NCI-H2107 treated with DMSO at 0.1 percent for 48 hours (cell line): Measurements from ENCODE around the gene SPTLC1.
"Not testable (repeated sequence)": the region's sequence is repeated elsewhere in the genome, so short reads cannot be mapped to it uniquely, and the experiment has no call there.

ENCODE experiments used
- DNase-seq: peaks from one replicate; lab custom pipeline; 2025; ENCODE audit not compliant: unreplicated experiment; lab: John Stamatoyannopoulos, UW

The SPTLC1 gene

DNA sequence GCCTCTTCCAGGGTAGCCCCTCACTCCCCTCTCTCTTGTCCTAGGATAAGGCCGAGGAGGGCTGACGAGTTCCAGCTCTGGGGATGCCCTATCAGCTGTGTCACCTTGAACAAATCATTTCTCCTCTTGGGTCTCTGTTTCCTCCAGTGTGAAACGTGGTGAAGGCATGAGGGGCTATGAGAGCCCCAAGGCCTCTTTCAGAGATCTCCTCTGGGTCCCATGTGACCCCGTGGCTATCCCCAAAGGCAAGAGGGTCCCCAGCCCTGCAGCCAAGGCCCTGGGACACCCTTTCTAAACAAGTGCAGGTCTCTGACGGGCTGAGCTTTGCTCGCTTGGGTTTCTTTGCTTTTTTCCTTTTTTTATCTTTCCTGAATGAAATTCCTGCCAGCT, 25.5 kb upstream of the SPTLC1 start:
- no peak for DNase-seq

DNA sequence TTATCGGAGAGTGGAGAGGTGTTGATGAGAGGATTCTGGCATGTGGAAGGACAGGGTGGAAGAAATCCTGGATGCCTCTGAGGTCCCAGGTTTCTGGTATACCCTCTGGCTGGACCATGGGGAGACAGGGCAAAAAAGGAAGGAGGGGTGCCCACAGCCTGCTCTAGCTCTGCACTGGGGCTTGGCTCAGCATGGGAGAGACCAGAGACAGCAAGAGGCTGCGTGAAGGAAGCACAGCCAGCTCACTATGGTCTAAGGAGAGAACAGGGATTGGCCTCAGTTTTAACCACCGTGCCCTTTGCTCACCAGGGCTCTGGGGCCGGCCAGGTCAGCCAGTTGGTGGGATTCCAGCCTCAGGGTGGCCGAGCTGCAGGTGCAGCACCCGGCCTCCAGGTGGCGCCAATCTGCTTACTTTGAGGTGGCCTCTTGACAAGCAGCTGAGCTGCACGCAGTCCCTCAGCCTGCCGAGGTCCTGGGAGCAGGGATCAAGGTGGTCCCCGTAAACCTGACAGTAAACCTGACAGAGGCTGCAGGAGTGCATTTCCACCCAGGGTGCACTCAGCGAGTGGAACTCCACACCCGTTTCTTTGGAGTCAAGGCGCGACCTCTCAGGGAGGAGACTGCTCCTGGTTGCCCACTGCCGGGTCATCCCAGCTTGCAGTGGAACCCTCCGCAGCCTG, 25.0 kb upstream of the SPTLC1 start:
- DNase-seq = peak; percentile 13

DNA sequence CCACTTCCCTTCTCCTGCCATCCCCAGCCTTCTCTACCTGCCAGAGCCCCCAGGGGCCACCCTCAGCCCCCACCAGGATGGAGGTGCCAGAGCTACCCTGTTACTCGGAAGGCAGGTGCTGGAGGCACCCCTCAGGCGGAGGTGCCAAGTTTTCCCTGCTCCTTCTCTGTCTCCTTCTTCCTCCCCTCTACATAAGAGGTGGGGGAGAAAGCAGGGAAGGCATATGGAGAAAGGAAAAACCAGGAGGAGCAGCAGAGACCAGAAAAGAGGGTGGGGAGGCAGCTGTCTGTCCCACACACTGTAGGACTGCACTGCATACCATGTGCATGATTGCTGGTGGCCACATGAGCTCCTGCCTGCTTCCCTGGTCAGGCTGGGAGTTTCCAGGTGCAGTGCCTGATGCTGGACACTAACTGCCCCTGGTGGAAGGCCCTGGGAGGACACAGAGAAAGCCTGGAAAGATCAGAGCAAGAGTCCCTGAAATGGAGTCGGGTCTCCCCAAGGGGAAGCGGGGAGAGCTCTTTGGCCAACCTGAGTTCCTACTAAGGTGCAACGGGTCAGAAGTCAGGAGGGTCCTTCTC, 23.8 kb upstream of the SPTLC1 start:
- DNase-seq = not testable (repeated sequence)

DNA sequence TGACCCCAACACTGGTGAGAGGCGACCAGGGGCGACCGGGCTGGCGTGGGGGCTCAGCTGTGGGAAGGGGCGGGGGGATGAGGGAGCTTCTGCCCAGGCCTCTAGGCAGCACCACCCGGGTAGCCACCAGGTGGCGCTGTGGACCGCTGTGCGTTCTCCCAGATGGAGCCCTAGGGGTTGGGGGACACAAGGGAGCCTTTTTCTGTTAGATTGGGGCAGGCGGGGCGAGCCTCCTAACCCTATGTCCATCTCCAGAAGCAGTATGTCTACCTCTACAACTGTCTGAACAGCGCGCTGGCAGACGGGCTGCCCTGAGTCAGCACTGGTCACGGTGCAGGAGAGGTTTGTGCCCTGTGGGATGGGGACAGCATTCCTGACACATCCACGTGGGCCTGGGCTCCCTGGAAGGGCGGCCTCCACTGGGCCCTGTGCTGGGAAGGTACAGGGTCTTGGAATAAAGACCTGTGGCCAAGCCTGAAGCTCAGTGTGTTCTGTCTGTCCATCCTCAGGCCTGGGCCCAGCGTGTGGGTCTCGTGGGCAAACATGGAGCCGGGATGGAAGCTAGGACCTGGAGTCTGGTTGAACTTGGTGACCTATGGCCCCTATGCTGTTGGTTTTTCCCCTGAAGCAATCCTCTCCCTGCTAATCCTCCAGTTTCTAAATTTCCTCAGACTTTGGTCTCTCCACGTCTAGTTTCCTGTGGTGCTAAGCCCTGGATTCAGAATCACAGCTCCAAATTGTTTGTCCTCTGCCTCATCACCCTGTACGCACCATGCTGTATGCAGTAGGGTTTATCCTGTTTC, 23.1 kb upstream of the SPTLC1 start:
- no peak for DNase-seq

DNA sequence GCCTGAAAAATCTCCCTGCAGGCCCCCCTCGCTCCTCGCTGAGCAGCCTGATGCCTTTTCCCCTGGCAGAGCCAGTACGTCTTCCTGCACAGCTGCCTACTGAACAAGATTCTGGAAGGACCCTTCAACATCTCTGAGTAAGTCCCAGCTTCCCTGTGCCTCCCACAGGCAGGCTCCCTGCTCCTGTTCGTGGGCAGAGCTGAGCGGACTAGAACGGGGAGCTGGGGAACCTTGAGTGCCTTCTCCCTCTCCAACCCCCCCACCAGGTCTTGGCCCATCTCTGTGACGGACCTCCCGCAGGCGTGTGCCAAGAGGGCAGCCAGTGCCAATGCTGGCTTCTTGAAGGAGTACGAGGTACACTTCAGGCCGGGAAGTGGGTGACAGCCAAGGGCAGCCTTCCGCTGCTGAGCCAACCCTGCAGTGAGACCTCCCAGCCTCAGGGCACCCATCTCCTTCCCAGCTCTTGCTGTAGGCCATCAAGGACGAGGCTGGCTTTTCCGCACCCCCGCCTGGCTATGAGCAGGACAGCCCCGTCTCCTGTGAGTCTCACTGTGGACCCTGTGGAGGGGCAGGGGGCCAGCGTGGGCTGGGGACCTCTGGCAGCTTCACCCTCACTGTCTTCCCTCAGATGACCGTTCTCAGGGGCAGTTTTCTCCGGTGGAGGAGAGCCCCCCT, 21.1 kb upstream of the SPTLC1 start:
- no peak for DNase-seq

DNA sequence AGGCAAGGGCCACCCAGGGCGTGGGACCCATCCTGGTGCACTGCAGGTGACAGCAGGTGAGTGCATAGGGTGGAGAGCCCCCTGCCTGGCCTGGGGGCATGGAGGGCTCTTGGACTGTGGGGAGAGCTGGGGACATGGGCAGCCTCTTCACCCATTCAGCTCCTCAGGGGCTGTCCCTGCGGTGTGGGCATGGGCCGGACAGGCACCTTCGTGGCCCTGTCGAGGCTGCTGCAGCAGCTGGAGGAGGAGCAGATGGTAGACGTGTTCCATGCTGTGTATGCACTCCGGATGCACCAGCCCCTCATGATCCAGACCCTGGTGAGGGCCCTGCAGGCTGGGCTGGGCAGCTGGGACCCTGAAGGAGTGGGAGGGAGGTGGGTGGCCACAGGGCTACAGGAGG, 20.4 kb upstream of the SPTLC1 start:
- DNase-seq = no peak

DNA sequence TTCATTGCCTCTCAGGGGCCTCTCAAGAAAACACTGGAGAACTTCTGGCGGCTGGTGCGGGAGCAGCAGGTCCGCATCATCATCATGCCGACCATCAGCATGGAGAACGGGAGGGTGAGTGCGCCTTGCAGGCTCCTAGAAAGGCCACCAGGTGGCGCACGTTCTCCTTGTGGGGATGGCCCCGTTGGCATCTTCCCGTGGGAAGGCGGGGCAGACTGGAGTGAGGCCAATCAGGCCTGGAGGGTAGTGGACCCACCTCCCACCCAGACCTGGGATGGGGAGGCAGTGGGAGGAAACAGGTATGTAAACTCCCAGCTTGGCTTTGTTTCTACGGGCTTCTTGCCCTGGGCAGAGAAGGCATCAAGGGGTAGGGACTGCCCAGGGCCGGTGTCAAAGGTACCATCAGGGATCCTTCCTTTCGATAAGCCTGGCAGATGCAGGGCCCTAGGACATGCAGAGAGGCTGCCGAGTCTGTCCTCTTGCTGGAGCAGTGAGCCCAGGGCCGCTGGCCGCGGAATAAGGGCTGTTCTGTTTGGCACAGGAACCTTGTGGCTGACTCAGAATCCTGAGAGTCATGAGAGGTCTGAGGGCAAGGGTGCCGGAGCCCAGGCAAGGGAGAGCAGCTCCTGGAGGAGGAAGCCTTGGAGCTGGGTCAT, 18.9 kb upstream of the SPTLC1 start:
- DNase-seq = peak; percentile 38

DNA sequence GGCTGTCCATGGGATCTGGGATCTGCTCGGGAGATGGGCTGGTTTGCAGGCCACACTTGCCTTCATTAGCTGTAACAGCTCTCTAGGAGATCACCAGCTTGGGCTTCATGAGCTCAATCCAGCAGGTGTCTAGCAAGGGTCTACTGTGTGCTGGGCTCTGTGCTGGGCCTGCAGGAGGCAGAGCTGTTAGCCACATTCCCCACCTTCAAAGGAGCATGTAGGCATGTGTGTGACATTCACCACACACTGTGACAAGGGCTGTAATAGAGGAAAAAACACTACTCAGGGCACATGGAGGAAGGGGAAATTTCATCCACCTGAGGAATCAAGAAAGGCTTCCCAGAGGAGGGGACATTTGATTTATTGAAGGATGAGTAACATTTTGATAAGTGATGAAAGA, 17.7 kb upstream of the SPTLC1 start:
- not testable (repeated sequence) for DNase-seq

DNA sequence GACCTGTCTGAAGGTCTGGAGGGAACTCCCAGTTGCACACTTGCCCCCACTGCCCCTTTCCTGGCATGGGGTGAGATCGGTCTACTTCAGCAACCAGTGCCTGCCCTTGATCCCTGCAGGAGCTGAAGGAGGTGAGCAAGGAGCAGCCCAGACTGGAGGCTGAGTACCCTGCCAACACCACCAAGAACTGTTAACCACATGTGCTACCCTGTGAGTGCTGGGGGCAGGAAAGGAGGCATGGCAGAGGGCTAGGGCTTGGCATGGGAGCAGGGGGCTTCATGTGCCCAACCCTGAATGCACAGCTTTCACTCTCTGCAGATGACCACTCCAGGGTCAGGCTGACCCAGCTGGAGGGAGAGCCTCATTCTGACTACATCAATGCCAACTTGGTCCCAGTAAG, 17.3 kb upstream of the SPTLC1 start:
- DNase-seq = no peak

DNA sequence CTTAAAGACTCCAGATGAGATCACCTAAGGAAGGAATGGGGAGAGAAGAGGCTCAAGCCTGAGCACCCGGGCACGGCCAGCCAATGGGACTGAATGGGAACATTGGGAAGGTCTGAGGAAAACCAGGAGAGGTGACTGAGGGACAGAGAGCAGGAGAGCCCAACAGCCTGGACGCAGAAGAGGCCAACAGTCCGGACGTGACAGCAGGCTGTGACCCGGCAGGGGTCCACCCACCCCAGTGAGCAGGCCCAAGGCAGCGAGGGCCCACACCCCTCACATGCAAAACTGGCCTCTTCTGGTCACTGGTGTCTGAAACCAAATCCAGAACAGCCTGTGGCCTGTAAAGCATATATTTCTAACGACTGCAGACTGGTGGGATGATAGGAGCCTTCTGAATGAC, 7.6 kb upstream of the SPTLC1 start:
- no peak for DNase-seq

DNA sequence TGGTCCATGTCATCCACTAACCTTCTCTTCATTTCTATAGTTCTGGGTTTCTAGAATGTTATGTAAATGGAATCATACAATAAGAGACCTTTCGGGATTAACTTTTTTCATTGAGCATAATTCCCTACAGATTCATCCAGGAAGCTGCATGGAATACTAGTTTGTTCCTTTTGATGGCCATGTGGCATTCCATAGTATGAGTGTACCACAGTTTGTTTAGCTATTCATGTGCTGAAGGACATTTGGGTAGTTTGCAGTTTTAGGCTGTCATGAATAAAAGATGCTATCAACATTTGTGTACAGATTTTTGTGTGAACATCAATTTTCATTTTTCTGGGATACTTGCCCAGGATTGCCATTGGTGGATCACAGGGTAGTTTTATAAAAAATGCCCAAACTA, 6.8 kb upstream of the SPTLC1 start:
- DNase-seq = no peak

DNA sequence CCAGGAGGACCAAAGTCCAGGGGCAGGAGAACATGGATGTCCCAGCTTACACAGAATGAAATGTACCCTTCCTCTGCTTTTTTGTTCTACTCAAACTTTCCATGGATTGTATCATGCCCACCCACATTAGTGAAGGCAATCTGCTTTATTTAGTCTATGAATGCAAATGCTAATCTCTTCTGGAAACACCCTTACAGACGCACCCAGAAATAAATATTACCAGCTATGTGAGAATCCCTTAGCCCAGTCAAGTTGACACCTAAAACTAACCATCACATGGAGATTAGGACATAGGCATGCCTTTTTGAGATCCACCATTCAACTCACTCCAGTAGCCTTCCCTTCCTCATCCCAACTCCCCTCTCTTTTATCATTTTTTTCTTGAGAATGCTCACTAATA, 6.1 kb upstream of the SPTLC1 start:
- no peak for DNase-seq

DNA sequence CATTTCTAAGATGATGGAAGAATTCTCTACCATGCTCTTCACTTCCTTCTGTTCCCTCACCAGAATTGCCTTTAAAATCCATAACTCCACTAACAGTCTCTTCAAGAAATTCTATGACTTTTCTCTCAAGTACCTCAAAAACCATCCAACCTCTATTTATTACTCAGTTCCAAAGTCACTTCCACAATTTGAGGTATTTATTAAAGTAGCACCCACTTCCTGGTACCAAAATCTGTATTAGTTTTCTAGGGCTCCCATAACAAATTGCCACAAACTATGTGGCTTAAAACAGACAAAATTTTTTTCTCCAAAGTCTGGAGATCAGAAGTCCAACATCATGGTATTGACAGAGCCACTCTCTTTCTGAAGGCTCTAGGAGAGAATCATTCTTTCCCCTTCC, 4.9 kb upstream of the SPTLC1 start:
- DNase-seq = no peak

DNA sequence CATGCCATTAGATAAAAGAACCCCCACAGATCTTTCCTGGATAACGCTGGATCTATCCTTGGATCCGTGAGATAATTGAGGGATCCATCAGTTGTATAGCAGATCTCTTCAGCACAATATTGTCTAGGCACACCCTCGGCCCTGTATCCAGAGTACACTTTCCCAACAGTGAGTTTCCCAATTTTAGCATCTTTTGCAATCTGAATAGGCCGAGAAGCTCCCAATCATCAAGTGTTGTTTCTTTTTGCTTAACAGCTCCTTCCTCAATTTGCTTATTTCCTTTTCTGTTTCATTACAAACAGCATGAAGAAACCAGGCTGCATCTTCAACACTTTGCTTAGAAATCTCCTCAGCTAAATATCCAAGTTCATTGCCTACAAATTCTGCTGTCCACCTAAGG, 4.4 kb upstream of the SPTLC1 start:
- no peak for DNase-seq

DNA sequence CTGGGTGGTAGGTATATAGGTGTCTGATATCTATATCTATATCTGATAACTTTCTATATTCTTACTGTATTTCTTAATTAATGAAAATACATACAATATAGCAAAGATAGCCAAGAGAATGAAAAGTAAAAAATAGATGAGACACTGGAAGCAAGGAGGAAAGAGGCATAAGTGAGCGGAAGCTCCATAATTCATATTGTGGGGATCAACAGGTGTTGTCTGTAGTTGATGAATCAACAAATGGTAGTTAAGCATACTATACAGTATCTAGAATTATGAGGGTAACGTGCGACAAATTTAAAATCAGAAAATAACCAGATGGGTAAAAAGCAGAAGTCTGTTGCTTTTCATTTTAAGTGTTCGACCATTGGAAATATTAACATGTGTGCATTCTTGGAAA, 7.1 kb downstream of the SPTLC1 start:
- no peak for DNase-seq

DNA sequence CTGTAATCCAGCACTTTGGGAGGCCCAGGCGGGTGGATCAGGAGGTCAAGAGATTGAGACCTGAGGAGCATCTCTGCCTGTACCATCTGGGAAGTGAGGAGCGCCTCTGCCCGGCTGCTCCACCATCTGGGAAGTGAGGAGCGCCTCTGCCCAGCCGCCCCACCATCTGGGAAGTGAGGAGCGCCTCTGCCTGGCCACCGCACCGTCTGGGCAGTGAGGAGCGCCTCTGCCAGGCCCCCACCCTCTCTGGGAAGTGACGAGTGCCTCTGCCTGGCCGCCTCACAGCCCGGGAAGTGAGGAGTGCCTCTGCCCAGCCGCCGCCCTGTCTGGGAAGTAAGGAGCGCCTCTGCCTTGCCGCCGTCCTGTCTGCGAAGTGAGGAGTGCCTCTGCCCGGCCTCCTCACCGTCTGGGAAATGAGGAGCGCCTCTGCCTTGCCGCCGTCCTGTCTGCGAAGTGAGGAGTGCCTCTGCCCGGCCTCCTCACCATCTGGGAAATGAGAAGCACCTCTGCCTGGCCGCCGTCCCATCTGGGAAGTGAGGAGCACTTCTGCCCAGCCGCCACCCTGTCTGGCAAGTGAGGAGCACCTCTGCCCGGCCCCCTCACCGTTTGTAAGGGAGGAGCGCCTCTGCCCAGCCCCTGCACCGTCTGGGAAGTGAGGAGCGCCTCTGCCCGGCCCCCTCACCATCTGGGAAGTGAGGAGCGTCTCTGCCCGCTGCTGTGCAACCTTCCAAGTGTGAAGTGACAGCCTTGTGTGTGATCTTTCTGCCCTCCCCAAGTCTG, 9.6 kb downstream of the SPTLC1 start:
- not testable (repeated sequence) for DNase-seq

DNA sequence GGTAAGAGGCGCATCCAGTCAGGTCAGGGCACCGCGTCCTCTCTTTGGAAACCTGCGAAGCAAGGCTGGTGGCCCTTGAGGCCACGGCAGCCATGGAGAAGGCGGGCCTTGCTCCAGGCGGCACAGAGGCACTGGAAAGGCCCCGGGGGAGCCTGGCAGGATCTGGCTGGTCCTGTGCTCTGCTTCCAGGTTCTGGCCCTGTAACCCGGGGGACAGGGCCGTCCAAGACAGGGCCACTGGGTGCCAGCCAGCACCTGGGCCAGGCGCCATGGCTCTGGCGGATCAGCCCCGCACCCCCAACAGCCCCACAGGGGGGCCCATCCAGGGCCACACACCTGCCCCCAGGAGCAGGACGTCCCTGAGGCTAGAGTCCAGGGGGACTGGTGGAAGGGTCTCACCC, 11.6 kb downstream of the SPTLC1 start:
- DNase-seq = not testable (repeated sequence)

DNA sequence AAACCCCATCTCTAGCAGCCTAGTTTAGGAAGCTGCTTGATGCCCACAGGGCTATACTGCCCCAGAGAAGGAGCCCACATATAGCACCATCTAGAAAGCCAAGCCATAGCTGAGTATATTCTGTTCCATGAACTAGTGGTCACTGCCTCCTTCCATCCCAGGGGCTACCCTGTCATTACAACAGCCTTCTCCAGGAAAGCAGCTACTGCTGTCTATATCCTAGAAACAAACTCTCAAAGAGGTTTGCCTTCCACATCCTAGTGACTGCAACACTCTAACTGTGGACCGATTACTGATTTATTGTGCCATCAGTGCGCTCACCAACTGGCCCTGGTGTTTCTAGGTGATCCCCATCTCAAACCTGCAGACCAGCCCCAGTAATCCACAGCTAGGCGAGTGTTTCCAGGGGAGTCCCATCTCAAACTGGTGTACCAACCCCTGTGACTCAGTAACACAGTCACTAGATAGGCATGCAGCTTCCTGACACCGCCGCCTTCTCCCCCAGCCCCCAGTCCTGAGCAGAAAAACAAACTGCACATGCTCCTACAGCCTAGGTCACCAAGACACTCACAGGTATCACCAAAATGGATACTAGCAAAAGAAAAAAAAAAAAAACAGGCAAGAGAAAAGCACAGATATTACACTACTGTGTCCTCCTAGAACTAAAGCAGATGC, 14.8 kb downstream of the SPTLC1 start:
- DNase-seq = no peak

DNA sequence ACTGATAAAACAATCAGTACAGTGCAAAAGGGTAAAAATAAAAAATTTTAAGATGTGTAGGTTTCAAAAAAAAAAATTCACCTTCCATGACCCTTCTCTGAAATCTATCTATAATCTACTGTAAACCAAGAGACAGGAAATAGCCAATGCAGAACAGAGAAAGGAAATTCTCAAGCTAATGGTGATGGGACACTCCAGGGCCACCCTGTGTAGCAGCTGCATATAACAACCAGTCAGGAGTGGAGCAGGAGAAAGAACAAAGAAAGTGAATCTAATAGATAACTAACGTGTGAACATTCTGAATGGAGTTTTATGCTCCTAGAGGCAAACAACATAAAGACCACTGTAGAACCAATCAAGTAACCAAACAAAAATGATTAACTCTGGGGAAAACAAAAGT, 16.6 kb downstream of the SPTLC1 start:
- DNase-seq = no peak

DNA sequence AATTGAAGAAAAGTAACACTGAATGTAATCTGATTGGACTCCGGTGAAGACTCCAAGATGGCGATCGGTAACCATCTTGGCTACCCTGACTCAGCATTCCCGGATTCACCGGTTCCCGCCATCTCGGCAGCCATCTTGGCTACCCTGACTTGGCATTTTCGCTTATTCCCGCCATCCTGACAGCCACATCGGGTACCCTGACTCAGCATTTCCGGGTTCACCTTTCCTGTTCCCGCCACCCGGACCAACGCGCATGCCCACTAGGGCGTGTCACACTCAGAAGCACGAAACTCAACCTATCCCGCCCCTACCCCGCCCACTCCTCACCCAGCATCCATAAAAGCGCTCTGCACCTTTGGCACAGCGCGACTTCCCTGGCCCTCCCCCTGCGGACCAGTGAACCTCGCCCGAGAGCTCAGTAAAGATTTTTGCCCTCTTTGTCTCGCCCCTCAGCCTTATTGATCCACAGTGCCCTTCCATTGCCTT, 17.2 kb downstream of the SPTLC1 start:
- no peak for DNase-seq
